Stimulated activated CD4-positive, alpha-beta T cell treated with anti-CD3 and anti-CD28 coated beads, Interleukin-12 subunit alpha, Interleukin-12 subunit beta, amount 100 ng/mL, for 4 hours (primary cell): ENCODE data around the gene MAN2C1.
A peak's percentile ranks its signal among the peaks of the same experiment; 100 is the strongest.
"Not testable (repeated sequence)": the region's sequence is repeated elsewhere in the genome, so short reads cannot be mapped to it uniquely, and the experiment has no call there.

Source experiments
- DNase-seq: peaks from one replicate; pipeline ENCODE4 v3.0.0-alpha.2; 2020

Gene MAN2C1

DNA sequence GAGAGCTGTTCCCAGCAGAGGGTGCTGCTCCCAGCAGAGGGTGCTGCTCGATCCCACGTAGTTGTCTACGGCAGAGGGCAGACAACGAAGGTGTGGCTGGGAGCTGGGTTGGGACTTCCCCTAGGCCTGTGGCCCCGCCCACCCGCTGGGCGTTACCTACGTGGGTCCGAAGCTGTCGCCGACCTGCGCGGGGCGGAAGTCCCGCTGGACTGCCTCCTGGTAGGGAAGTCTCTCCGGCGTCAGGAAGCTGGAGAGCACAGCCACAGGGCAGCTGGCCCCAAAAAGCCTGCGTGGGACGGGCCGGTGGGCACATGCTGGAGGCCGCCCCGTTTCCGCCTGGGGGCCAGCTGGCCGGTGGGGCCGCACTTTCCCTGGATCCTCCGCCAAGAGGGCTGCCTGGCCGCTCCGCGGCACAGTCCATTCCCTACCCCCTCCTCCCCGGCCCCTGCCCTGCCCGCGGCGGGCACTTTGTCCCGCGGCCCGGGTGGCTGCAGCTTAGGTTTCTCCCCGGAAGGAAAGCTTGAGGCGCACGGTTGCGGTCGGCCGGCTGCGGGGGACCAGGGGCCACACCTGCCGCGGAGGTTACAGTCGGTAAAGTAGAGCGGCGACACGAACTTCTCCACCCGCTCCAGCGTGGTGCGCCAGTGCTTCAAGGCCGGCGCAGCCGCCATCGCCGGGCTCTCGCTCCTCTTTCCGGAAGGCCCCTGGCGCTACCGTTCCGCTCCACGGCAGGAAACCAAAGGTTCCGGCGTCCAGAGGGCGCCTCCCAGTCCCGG, at the start of gene MAN2C1:
Gene MAN2C1, minus strand, starts transcription at position 695 of the 776 bp plus-strand sequence. Its CDS starts 24 bp downstream, at position 671.
- DNase-seq = peak; percentile 93

DNA sequence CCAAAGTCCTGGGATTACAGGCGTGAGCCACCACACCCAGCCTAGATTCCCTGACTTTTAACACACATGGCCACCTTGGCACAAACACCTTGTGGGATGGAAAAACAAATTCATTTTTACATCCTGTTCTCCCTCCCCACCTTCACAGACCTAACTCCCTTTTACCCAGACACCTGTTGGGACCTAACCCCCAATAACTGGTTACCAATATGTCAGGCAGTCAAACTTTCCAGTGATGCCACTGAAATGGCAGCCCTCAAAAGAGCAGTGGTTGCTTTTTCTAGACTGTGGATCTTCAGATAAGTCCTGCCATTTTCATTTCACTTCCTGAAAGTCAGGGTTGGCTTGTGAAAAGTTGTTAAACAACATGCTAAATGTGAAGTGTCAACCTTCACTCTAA, 48.2 kb upstream of the MAN2C1 start:
- DNase-seq = no peak

DNA sequence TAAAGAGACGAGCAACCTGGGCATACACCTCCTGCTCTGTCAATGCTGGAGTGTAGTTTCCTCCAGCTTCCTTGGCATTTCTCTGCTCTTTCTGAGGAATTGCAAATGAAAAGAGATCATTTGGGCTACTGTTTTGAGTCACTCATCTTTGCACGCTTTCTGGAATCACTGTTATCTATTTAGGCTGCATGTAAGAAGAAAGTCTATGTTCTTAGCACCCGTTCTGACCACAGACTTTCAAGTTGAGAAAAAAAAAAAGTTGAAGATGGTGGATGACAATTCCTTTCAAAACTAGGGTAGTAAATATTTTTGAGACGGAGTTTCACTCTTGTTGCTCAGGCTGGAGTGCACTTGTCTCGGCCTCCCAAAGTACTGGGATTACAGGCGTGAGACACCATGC, 41.8 kb upstream of the MAN2C1 start:
- DNase-seq = no peak

DNA sequence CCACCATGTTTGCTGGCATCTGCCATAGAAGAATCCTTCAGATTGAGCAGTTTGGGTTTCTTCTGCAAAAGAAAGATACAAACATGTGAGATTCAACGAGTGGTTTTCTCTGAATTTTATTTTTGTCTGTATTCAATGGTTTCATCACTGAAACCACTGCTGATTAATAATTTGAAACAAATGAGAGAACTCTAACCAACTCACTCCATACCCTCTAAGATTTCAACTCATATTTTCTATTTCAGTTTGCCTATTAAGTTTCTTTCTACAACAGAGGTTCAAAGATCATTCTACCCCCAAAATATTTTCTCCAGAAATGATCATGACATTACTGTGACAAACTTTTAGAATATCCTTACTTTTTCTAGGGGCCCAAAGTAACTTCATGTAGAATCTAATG, 38.7 kb upstream of the MAN2C1 start:
- no peak for DNase-seq

DNA sequence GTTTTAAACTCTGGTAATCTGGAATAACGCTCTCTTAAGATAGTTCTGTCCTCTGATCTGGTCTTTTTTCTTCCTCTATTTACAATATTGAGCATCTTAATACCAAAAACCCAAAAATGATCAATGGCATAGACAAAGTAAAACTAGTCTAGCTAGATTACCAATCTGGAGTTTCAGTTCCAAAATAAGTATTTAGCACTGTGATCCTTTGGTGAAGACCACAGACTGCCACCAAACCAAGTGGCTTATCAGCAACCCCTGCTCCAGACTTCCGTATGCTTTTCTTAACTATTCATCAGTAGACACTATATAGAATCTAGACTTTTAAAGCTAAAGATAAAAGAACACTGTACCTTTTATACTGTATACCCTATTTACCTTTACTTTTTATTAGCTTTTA, 35.5 kb upstream of the MAN2C1 start:
- DNase-seq = no peak

DNA sequence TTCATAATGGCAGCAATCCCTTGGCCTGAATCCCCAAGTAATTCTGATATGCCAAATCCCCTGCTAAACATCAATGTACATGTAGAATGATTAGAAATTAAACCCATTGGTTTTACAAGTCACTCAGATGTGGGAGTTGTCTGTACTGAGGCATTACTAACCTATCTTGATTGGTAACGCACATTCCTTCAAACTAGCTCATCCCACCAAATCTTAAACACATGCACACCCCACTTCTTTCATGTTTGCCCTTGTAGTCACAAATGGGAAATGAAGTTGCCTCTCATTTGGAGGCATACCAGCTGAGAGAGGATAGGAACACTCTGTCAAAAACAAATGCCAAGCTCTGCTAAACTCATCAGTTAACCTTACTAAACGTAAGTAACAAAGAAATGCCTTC, 29.1 kb upstream of the MAN2C1 start:
- DNase-seq = no peak

DNA sequence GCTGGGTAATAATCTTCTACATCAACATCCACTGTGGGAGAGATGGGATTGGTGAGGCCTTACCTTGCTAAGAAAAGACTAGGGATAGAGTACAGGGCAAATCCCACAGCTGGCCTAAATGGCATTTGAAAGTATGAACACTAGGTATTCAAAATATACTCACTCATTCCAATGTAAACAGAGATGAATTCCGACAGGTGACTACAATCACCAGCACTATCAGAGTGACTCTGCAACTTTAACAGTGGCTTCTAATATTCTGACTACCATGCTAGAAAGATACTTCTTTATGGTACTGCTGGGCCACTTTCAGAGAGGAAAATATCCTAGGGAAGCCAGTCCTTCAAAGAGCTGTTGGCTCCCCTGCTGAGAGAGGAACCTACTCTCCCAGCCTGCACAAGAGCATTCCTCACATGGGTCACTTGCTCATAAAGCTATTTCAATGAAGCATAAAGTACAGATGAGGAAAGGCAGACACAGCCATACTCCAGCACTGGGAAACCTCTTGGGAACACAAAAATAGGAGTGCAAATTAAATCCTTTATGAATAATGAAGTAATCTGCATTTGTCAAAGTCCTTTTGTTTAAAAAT, 21.5 kb upstream of the MAN2C1 start:
- no peak for DNase-seq

DNA sequence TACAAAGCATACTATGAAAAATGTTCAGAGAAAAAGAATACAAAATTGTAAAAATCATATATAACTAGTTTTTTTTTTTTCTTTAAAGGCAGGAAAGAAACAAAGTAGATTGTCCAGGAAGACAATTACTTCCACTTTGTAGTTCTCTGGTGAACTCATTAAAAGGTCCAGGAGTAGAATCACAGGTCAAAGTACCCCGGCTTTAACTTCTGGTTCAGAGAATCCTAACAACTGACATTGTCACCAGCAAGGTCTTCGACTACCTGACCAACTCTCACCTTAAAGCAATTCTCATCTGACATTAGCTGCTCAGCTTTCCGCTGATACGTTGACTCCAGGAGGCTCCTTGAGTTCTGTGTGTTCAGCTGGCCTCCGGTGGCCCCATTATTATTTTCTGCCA, 15.6 kb upstream of the MAN2C1 start:
- DNase-seq = not testable (repeated sequence)

DNA sequence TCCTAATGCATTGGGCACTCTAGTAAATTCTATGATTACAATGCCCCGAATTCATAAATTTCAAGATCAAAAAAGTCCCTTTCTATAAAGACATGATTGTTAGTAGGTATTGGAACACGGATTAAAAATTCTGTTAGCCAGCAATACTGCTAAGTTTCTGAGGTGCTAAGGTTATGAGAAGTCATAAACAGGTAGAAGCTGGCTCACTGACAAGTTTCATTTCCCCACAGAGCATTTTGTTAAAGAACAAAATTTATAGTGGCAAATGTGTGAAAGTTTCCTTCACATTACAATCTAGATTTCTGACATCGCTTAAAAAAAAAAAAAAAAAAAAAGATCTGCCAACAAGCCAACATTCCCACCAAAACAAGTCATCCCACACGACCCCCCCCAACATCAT, 12.4 kb upstream of the MAN2C1 start:
- DNase-seq = no peak

DNA sequence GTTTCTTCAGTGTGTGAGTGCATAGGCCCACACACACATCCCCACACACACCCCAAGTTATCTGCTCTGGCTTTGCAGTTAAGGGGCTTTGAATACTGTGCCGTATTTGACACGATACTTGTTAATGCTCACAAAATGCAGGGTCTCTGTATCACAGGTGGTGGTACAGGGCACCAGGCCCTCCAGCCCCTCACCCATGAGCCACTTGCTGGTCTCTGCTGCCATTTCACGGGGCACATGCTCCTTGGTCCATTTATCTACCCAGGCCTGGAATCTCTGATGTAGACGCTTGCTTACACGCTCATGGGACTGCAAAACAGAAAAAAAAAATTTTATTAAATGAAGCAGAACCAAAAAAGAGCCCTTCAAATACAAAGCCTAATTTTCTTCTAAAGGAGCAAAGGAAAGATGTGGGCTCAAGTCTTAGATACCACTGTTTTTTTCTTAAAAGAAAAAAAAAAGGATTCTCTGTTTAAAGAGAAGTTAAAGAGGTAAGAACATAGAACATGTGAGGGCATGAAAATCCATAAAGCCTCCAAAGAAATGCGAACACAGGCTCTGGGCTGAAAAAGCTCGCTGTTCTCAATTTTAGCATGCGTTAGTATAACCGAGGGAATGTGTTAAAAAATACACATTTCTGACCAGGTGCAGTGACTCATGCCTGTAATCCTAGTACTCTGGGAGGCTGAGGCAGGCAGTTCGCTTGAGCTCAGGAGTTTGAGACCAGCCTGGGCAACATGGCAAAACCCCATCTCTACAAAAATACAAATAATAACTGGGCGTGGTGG, 3.7 kb upstream of the MAN2C1 start:
- DNase-seq = no peak

DNA sequence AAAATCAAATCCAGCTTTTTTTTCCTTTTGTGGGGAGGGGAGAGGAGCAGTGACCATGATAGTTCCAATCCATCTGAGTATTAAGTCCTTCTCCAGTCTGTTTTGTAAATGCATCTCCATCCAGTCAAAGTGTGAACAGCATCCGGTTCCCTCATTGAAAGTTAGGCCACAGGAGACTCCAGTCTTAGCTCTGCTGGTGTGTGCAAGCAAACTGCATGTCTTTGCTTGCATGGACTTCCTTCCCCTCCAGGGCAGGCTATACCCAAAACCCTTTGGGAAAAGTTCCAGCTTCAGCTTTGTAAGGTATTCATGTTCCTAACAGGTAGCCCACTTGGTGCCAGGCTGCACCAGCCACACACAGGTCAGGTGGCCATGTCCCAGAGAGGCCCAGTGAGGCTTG, 3.1 kb upstream of the MAN2C1 start:
- no peak for DNase-seq

DNA sequence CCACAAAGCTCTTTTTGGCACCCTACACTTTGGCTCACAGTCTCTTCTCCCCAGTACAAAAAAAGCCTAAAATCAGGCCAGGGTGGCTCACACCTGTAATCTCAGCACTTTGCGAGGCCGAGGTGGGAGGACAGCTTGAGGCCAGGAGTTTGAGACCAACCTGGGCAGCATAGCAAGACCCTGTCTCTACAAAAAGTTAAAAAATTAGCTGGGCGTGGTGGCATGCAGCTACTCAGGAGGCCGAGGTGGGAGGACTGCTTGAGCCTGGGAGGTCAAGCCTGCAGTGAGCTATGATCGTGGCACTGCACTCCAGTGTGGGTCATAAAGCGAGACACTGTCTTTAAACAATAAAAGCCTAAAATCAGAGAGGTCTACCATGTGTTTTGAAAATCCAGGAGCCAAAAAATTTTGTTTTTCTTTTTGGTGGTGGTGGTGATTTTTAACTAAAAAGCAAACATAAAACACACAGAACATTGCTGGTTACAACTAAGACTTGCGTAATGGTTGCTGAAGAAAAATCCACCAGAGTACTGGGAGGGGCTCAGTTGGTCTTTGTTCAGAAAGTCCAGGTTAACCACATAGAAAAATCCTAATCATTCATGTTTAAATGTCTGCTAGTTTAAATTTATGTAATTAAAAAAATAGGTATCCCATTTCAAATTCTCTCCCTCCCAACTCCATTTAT, 1.6 kb upstream of the MAN2C1 start:
- no peak for DNase-seq

DNA sequence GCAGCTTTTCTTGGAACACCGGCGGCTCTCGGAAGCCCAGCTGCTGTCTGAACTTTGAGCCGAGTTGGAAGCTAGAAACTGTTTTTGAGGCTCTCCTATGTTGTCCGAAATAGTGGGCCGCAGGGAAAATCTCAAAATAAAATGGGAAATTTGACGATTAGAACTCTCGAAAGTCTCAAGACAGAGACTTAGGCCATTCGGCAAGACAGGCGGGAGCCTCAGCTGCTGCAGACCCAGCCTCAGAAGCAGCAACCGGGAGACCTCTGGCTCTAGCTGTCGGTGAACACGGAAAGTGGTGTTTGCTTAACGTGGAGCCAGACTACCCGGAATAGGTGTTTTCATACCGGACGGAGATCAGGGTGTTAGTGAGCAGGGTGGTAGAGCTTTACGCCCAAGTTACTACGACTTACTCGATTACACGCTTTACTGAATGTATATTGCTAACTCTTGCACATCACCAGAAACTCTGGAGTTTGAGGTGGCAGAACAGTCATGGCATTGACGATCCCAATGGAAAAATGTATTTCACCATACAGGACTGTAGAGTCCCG, 357 bp upstream of the MAN2C1 start:
- no peak for DNase-seq

DNA sequence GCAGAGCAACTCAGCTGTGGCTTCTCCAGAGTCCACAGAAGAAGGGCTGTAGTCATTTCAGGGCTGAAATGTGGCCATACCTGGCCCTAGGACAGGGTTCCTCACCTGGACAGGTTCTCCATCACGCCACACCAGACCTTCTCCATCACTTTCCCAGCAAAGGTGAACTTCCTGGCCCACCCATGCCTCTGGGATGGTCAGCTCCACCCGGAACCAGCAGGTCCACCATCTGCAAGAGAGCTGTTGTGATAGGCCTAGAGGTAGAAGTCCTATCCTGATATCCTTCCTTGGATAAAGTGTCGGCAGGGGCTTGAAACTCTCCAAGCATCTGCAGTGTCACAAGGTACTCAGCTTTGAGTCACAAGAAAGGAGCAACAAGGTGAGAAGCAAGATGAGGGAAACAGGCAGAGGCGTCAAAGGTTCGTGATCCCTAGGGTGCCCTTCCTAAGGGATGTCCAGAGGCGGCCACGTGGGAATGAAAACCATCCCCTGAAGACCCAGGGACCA, 948 bp downstream of the MAN2C1 start:
- DNase-seq = no peak

DNA sequence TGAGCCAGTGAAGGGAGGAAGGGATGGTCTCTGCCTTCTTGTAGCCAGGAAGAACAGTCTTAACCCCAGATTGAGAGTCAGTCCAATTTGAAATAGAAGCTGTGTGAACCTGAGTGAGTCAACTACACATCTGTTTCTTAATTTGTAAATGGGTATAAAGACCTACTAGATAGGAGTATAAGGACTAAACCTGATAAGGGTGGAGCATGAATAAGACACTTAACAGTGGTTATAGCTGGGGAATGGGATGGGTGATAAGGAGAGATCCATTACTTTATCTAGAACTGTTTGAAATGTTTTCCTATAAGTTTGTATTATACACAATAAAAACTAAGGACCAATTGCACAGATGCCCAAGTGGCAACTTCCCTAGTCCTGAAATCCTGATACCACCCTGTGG, 1.4 kb downstream of the MAN2C1 start:
- DNase-seq = no peak

DNA sequence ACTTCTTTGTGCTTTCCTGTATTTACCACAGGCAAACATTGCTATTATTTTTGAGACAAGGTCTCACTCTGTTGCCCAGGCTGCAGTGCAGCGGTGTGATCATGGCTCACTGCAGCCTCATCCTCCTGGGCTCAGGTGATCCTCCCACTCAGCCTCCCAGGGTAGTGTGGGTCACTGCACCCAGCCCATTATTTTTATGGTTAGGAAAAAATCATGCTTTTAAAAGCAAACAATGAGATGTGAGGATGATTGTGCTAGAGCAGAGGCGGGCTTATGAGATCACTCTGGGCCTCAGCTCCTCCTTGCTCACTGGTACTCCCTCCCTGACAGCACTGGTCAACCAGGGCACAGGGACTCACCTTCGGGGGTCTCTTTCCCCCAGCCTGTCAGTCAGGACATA, 2.2 kb downstream of the MAN2C1 start:
- no peak for DNase-seq

DNA sequence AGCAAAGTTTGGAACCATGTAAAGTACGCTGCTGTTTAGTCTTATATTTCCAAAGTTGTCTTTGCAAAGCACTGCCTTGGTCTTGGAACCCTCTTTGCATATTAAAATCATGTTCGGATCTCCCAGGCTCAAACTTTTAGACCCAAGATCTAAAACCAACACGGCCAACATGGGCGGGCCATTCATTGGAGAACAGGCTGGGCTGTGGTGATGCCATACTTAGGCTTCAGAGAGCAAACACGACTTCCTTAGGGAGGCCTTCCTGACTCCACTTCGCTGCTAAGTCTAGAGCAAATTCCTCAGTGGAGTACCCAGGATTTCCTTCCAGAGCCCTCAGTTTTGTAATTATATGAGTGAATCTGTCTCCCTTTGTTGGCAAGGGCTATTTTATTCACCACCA, 3.5 kb downstream of the MAN2C1 start:
- DNase-seq = no peak

DNA sequence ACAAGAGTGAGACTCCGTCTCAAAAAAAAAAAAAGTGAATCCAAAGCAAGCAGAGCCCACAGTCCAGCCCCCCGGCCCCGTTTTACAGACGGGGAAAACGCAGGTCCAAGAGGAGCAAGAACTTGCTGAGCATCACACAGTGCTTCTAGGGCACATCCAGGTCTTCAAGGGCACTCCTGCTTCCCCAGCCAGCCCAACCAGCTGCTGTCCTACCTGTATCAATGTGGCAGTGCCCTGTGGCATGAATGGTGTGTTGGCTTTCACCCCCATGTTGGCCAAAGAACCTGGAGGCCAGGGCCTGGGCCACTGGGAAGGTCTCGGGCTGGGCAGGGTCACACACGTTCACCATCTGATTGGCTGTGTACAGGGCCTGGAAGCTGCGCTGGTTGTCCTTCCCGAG, 4.6 kb downstream of the MAN2C1 start:
- no peak for DNase-seq

DNA sequence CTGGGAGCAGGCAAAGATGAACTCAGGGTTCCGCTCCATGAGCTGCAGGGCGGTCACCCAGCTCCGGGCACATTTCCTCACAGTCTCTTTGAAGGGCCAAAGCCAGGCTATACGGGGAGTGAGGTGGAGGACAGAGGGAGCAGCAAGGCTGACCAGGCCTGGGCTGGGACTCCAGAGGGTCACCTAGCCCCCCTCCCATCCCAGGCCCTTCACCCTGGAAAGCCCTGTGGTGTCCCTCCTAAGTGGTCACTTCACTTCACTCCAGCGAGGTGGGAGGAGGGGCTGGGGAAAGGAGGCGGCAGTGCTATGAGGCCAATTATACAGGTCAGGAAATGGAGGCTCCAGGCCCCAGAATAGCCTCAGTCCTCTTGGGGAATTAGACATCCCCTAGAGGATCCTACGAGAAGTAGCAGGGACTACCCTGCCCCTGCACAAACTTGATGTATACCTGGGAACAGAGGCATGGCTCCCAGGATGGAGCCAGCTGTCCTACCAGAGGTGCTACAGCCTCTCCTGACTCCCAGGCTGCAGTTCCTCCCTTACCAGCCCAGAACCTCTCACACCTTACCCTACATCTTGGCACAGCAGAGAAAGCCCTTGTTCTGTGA, 5.7 kb downstream of the MAN2C1 start:
- DNase-seq = no peak

DNA sequence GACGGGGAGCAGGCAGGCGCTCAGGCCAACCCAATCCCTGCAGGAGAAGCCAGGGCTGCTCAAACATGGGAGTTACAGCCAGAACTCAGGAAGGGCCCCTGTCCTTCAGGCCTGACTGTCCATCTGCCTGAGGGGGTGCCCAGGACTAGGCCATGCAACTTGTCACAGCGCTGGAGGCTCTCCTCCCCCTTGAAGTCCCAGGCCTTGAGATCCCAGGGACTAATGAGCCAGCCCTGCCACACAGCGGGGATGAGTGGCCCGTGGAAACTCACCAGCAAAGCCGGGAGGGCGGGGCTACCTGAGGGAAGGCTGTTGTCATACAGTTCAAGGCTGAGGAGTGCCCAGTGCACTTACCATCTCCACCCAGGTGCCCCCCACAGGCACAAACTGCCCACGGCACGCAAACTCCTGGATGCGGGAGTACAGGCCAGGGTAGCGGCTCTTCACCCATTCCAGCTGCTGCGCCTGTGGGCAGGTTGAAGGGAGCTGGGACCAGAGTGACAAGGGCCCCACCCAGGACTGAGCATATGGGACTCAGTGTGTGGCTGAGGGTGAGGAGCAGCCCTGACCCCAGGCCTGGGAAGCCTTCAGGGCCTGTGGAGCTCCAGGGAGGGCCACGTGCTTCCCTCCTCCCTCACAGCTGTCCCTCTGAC, 6.3 kb downstream of the MAN2C1 start:
- DNase-seq = no peak

DNA sequence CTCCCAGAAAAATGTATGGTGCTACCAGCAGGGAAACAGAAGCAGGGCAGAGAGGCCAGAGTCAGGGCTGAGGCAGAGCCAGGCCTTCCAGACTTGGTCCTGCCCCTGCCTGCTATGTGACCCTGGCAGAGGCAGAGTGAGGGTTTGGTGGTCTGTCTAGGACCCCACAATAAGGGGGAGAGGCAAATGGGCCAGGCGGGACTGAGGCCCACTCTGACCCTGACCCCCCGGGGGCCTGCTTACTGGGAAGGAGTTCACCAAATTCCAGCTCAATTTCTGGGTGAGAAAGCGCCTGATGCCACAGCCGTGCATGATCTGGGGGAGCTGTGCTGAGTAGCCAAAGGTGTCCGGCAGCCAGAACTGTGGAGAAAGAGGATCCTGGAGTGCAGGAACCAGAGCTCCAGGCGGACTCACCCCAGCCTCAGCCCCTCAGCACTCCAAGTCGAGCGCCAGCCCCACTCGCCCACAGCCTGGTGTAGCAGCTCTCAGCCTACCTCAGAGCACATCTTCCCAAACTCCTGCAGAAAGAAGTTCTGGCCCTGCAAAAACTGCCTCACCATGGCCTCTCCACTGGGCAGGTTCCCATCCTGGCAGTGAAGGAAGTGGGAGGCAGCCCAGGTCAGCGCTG, 6.9 kb downstream of the MAN2C1 start:
- no peak for DNase-seq
